SH-SY5Y (cell line): Measurements from ENCODE around the gene OR13J1.

ENCODE experiments used
- GATA2 ChIP-seq: IDR thresholded peaks from 2 replicates; pipeline ENCODE4 v1.6.1; 2011; ENCODE audit warnings: mild to moderate bottlenecking, low read depth, low read length
- GATA3 ChIP-seq: IDR thresholded peaks from 2 replicates; pipeline ENCODE4 v1.6.1; 2011; ENCODE audit warnings: low read depth, mild to moderate bottlenecking, low read length, moderate library complexity

Gene OR13J1

DNA sequence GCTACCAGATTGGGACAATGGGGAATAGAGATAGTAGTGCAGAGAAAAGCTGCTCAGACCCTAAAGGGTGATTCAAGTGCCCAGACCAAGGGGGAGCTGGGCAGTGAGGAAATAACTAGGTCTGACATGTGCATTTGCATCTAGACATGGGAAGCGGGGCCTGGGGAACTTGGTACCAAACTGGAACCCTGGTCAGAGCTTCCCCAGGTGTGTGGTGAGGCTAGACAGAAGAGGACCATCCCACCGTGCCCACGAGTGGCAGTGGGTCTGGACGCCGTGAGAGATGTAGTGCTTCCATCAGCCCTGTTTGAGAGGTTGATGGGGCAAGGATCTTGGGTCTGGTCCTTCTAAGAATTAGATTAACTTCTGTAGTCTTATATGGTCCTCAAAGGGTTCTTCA is 33.6 kb downstream of the OR13J1 start:
- TF ChIP-seq GATA3 (no peak), GATA2 (no peak)

DNA sequence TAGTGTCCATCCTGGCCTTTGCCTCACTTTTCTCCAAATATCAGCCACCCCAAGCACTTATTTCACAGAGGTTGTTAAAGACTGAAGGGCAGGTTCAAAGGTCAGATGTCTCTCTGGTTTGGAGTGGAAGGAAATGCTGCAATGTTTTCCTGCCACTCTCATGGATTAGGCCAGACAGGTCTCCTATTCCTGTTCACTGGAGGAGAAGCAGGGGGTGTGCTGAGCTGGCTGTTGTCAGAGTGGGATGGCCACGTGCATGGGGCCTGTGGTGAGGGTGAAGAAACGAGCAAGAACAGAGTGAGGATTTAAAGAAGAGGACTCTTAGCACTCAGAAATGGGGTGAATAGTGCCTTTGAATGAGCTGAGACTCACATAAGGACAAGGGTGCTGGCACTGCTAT is 34.4 kb downstream of the OR13J1 start:
- TF ChIP-seq GATA2 (no peak), GATA3 (no peak)

GRCh38 chr9:35835216-35835632 is 35.0 kb downstream of the OR13J1 start:
- TF ChIP-seq GATA2, result no peak
- TF ChIP-seq GATA3, result no peak

DNA sequence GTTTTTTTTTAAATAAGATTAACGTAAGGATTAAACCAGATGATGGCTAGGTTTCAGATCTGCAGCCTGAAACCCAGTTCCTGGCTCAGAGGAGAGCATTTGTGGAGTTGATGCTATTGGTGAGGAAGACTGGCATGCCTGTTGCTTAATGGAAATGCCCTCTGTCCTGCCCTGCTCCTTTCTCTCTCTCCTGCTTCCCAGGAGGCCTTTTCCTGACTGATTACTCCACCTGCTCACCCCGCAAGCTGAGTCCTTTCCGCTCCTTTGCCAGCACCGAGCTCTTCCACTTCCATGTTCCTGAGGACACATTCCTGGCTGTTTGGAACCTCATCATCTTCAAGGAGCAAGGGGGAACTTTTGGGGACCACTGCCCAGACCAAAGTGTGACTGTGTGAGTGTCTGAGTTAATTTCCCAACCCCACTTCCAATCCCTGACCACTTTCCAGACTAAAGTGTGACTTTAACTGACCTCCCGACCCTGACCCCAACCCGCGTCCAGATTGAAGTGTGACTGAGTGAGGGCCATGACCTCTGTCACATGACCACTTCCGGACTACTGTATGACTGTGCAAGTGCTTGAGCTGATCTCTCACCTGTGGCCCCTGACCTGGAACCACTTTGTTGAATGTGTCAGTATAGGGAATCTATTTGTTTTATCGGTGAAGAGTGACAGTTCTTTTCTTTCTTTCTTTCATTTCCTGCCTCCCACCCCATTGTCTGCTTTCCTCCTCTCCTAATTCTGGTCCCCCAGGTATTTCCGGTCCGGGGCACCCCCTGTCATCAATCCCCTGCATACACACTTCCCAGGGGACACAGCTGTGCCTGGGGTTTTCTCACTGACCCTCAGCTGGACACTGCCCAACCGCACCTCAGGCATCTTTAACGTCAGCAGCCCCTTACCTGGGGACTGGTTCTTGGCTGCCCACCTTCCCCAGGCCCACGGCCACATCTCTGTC is 35.7 kb downstream of the OR13J1 start:
- TF ChIP-seq GATA2, result no peak
- no peak for TF ChIP-seq GATA3

DNA sequence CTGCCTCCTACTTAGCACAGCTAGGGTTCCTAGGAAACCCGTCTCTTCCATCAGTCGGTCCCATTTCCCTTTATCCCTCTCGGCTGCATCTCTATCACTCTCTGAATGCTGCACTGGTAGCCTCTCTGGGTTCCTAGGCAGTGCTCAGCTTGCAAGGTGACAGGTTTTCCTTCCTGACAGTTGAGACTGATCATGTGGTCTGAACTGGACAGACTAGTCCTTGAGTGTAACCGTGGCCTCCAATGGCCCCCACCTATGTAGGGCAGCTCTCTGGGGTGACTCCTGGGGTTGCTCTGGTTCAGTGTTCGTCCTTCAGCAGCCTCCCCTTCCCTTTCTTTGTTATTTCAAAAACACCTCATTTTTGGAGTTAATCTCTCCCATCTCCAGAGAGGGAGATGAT is 37.4 kb downstream of the OR13J1 start:
- TF ChIP-seq GATA3 (no peak), GATA2 (peak; percentile 15; the same call in 1 of the 2 replicates)

- TF ChIP-seq GATA2 (no peak), GATA3 (no peak)
These were observed 39.2 kb downstream of the OR13J1 start for GRCh38 chr9:35831040-35831439.

DNA sequence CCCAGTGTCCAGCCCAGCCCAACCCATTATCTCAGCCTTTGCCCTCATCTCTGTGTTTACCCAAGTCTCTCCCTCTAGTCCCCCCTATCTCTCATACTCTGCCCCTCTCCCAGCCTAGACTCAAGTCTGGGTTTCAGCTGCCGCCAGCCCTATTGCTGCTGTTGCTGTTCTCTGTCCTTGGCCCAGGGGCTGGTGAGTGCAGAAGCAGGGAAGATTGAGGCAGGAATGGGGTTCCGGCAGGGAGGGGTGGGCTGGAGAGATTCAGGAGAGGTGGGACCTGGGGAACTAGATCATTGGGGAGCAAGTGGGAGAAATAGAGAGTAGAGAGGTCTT is 40.5 kb downstream of the OR13J1 start:
- TF ChIP-seq GATA2, result no peak
- TF ChIP-seq GATA3, result no peak

DNA sequence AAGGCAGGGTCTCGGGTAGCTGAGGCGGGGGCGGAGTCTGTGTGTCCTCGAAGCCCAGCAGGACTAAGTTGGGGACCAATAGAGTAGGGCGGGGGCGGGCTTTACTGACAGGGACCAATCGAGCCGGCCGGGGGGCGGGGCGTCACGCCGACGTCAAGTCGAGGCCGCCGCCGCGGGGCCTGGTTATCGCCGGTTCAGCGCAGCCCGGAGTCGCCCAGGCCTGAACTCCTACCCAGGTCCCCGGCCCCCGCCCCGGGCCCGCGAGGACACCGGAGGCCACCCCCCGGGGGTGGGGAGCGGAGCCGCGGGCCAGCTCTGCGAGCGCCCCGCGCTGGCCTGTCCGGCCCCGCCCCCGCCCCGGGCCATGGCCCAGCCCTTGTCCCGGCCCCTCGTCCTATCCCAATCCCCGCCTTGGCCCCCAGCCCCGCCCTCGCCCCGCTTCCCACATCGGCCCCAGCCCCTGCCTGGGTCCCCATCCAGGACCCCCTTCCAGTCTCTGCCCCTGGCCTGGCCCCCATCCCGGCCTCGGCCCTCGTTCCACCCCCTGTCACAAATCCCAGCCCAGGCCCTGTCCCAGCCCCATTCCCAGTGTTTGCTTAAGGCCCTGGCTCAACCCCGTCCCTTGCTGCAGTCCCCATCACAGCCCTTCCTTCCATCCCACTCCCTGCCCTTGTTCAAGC is 41.0 kb downstream of the OR13J1 start, which contains the start of gene TMEM8B:
Gene TMEM8B, plus strand, starts transcription at position 145 of the 680 bp plus-strand sequence. Its CDS starts 220 bp downstream, at position 365.
- no peak for TF ChIP-seq GATA2
- no peak for TF ChIP-seq GATA3

DNA sequence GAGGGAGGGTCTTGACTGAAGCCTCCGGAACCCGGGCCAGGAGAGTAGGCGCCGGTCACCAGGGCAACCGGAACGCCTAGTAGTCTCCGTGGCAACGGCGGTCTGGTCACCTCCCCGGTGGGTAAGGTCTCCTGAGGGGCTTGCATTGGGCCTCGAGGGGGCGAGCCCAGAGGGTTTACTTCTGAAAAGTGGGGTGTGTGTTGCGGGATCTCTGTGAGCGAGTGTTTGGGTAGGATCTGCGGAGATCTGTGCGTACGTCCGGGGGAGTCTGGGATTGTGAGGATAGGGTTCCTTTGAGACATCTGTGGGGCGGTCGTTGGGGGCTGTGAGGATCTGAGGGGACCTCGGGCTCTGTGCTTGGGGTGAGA is 41.5 kb downstream of the OR13J1 start, which contains the start of gene FAM221B:
Gene FAM221B, minus strand, starts transcription at position 17 of the 368 bp plus-strand sequence. CDS start 2,571 bp downstream, outside the sequence.
- TF ChIP-seq GATA3, result no peak
- TF ChIP-seq GATA2, result no peak

DNA sequence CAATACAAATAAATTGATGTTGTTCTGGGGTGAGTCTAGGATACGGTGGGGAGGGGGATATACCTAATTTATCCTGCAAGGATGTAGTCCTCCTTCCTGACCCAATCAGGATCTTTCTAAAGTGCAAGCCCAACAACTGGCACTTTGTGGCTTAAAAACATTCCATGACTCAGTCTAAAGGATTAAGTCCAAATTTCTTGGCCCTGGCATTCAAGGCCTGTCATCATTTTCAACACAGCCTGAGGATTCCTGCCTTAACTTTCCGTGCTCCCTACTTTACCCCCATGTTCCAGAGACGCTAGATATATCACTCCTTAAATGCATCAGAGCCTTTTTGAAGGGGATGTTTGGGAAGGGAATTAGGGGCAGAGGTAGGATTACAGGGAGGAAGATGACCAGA is 42.7 kb downstream of the OR13J1 start:
- no peak for TF ChIP-seq GATA3

DNA sequence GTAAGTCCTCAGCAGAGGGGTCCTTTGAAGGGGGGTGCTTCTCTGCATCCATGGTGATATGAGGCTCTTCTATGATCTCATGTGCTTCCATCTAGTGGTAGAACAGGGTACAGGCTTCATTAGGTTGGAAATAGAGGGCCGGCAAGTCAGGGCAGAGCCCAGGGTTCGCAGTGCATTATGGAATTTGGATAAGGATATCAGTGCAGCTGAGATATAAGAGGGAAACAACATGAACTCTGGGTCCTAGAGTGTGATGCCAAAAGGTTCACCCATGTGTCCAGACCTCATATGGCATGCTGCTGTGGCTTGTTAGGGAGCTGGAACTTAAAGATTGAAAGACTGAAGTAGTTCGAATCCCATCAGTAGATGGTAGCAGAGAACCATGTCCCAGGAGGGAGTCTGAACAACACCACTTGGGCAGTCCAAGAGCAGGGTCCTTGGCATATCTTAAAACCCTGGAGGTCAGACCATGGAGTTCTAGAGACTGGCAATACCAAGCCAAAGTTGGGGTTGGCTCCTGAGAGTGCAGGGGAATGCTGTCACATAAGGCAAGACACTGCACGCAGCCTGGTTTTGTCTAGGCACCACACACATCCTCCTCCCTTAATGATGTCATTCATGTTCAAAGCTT is 44.0 kb downstream of the OR13J1 start:
- TF ChIP-seq GATA3, result no peak
- TF ChIP-seq GATA2, result no peak

DNA sequence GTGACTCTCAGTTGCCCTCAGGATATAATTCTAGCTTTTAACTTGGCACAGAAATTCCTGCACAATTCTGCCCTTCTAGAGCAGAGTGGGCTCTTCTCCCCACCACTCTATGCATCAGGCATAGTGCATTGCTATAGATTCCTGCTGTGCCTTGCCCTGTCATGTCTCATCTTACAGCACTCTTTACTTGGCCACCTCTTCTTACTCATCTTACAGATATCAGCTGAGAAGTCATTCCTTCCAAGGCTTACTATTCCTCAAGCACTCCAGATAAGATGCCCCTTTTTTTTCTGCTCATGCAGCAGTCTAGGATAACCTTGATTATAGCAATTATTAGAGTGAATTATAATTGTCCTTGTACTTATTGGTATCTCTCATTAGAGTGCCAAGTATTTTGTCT is 47.3 kb downstream of the OR13J1 start:
- no peak for TF ChIP-seq GATA2
- TF ChIP-seq GATA3, result no peak

DNA sequence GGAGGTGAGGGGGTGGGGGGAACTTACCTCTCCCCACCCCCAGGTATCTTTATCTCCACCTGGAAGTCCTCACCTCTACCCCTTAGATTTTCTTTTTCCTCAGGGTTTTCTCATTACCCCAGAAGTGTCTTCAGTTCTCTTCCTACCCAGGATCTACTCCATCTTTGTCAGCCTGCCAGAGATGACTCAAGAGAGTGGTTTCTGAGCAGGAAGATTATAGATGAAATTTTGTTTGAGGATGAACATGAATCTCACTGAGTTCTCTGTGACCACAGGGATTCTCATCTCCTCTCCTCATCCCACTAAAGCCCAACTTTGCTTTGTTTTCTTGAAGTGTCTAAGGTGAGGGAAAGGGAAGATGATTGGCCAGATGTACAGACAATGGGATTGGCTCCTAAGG is 50.1 kb downstream of the OR13J1 start:
- no peak for TF ChIP-seq GATA3
- no peak for TF ChIP-seq GATA2
